GM19467 (cell line): ENCODE results near the gene MBD3L4.
"Not testable (repeated sequence)": the region's sequence is repeated elsewhere in the genome, so short reads cannot be mapped to it uniquely, and the experiment has no call there.

Source experiments
- ATAC-seq: cut with Tn5 transposase; IDR thresholded peaks from one replicate; pipeline ENCODE4 v1.9.1; 2021; ENCODE audit warnings: mild to moderate bottlenecking, moderate library complexity; ENCODE audit not compliant: unreplicated experiment

MBD3L4 gene

GRCh38 chr19:7051421-7051820 lies 11.4 kb upstream of the MBD3L4 start:
- not testable (repeated sequence) for ATAC-seq

GRCh38 chr19:7049021-7049420 lies 9.0 kb upstream of the MBD3L4 start, which contains the start of gene MBD3L2:
TSS of gene MBD3L2 (plus strand) at chr19:7049321. CDS start at chr19:7049374, 53 bp downstream.
- not testable (repeated sequence) for ATAC-seq

- ATAC-seq = not testable (repeated sequence)
These were observed 1.6 kb upstream of the MBD3L4 start for GRCh38 chr19:7041563-7041962.

GRCh38 chr19:7030278-7030677 lies 9.7 kb downstream of the MBD3L4 start, which contains the start of gene MBD3L5:
TSS of gene MBD3L5 (plus strand) at chr19:7030578. CDS start at chr19:7030612, 34 bp downstream.
- not testable (repeated sequence) for ATAC-seq

GRCh38 chr19:7028790-7029189 lies 11.2 kb downstream of the MBD3L4 start:
- ATAC-seq = not testable (repeated sequence)

GRCh38 chr19:7021331-7021730 lies 18.6 kb downstream of the MBD3L4 start, which contains the start of gene MBD3L2B:
TSS of gene MBD3L2B (minus strand) at chr19:7021431. CDS start at chr19:7021397, 34 bp downstream.
- ATAC-seq = not testable (repeated sequence)

- ATAC-seq = no peak
These were observed 21.2 kb downstream of the MBD3L4 start for GRCh38 chr19:7018828-7019227.

- no peak for ATAC-seq
These were observed 26.3 kb downstream of the MBD3L4 start for GRCh38 chr19:7013678-7014077.

- ATAC-seq = no peak
These were observed 29.0 kb downstream of the MBD3L4 start for GRCh38 chr19:7010722-7011593.

GRCh38 chr19:7007859-7008258 lies 32.1 kb downstream of the MBD3L4 start:
- ATAC-seq = no peak

- ATAC-seq = no peak
These were observed 33.8 kb downstream of the MBD3L4 start for GRCh38 chr19:7006135-7006704.

- no peak for ATAC-seq
These were observed 35.6 kb downstream of the MBD3L4 start for GRCh38 chr19:7004313-7004931.

- ATAC-seq = no peak
These were observed 39.2 kb downstream of the MBD3L4 start for GRCh38 chr19:7000816-7001215.

GRCh38 chr19:7000333-7000732 lies 39.6 kb downstream of the MBD3L4 start:
- no peak for ATAC-seq

- no peak for ATAC-seq
These were observed 40.0 kb downstream of the MBD3L4 start for GRCh38 chr19:6999933-7000332.

GRCh38 chr19:6997679-6998445 lies 42.1 kb downstream of the MBD3L4 start:
- ATAC-seq = no peak

GRCh38 chr19:6996810-6997209 lies 43.2 kb downstream of the MBD3L4 start:
- ATAC-seq = no peak

GRCh38 chr19:6995054-6995453 lies 44.9 kb downstream of the MBD3L4 start:
- no peak for ATAC-seq

GRCh38 chr19:6988257-6988656 lies 51.7 kb downstream of the MBD3L4 start:
- ATAC-seq = no peak

GRCh38 chr19:6987850-6988249 lies 52.1 kb downstream of the MBD3L4 start:
- no peak for ATAC-seq
